HepG2 (cell line): ENCODE results near the gene FBXO44. TPM values are rescaled to one million over a fixed set of nuclear protein-coding genes. Genes with fewer than 3 reads are reported as not detected.

Experiments used
- BORCS8-MEF2B ChIP-seq: sonication (generic); formaldehyde crosslinking; IDR thresholded peaks from 2 replicates; pipeline ENCODE4 v1.8.0; 2022; ENCODE audit warnings: mild to moderate bottlenecking, missing genetic modification reagents
- CCDC6 ChIP-seq: sonication (generic); formaldehyde crosslinking; IDR thresholded peaks from 2 replicates; pipeline ENCODE4 v1.8.1; 2022; ENCODE audit warnings: mild to moderate bottlenecking, missing genetic modification reagents, moderate library complexity
- GABPB1 ChIP-seq: IDR thresholded peaks from 2 replicates; pipeline ENCODE4 v1.6.1; 2016; ENCODE audit warnings: mild to moderate bottlenecking, missing genetic modification reagents, moderate library complexity, missing compliant biosample characterization
- GZF1 ChIP-seq: sonication (generic); formaldehyde crosslinking; IDR thresholded peaks from 2 replicates; pipeline ENCODE4 v1.5.1; 2020; ENCODE audit warnings: mild to moderate bottlenecking, missing genetic modification reagents
- HNRNPLL ChIP-seq: fragments of 200-400 bp; formaldehyde crosslinking; IDR thresholded peaks from 2 replicates; pipeline ENCODE4 v1.6.1; 2017; ENCODE audit warnings: mild to moderate bottlenecking, low read depth, low read length; ENCODE audit not compliant: poor library complexity, severe bottlenecking
- IRF2 ChIP-seq: IDR thresholded peaks from 2 replicates; pipeline ENCODE4 v1.6.1; 2018; ENCODE audit warnings: missing genetic modification reagents, missing compliant biosample characterization
- ISL2 ChIP-seq: sonication (generic); formaldehyde crosslinking; IDR thresholded peaks from 2 replicates; pipeline ENCODE4 v1.5.0; 2020; ENCODE audit warnings: missing genetic modification reagents
- KDM4B ChIP-seq: sonication (generic); formaldehyde crosslinking; IDR thresholded peaks from 2 replicates; pipeline ENCODE4 v1.4.0; 2020; ENCODE audit warnings: missing genetic modification reagents
- MAF1 ChIP-seq: sonication (generic); formaldehyde crosslinking; IDR thresholded peaks from 2 replicates; pipeline ENCODE4 v1.5.0; 2020; ENCODE audit warnings: missing genetic modification reagents, borderline replicate concordance
- SMAD9 ChIP-seq: sonication (generic); formaldehyde crosslinking; IDR thresholded peaks from 2 replicates; pipeline ENCODE4 v1.5.1; 2020; ENCODE audit warnings: mild to moderate bottlenecking, missing genetic modification reagents
- SUZ12 ChIP-seq: fragments of 150-350 bp; IDR thresholded peaks from 2 replicates; pipeline ENCODE4 v1.6.1; 2014; ENCODE audit warnings: low read depth, low read length
- ZBTB38 ChIP-seq: sonication (generic); formaldehyde crosslinking; IDR thresholded peaks from 2 replicates; pipeline ENCODE4 v1.5.1; 2020; ENCODE audit warnings: mild to moderate bottlenecking, missing genetic modification reagents
- ZFX ChIP-seq: sonication (generic); formaldehyde crosslinking; IDR thresholded peaks from 2 replicates; pipeline ENCODE4 v1.4.0; 2020; ENCODE audit warnings: mild to moderate bottlenecking, low read depth, missing genetic modification reagents, moderate library complexity
- ZNF235 ChIP-seq: sonication (generic); formaldehyde crosslinking; IDR thresholded peaks from 2 replicates; pipeline ENCODE4 v1.8.1; 2023; ENCODE audit warnings: mild to moderate bottlenecking, missing genetic modification reagents, borderline replicate concordance
- ZNF253 ChIP-seq: sonication (generic); formaldehyde crosslinking; IDR thresholded peaks from 2 replicates; pipeline ENCODE4 v1.8.0; 2022; ENCODE audit warnings: mild to moderate bottlenecking, missing genetic modification reagents, borderline replicate concordance
- ZNF329 ChIP-seq: sonication (generic); formaldehyde crosslinking; IDR thresholded peaks from 2 replicates; pipeline ENCODE4 v1.9.0; 2021; ENCODE audit warnings: low read depth, mild to moderate bottlenecking, missing genetic modification reagents
- ZNF441 ChIP-seq: sonication (generic); formaldehyde crosslinking; IDR thresholded peaks from 2 replicates; pipeline ENCODE4 v1.7.0; 2021; ENCODE audit warnings: missing genetic modification reagents, borderline replicate concordance
- ZNF543 ChIP-seq: sonication (generic); formaldehyde crosslinking; IDR thresholded peaks from 2 replicates; pipeline ENCODE4 v1.4.0; 2020; ENCODE audit warnings: mild to moderate bottlenecking, missing genetic modification reagents
- ZNF614 ChIP-seq: IDR thresholded peaks from 2 replicates; pipeline ENCODE4 v1.6.1; 2018; ENCODE audit warnings: missing biosample characterization, missing genetic modification reagents, inconsistent platforms, borderline replicate concordance
- ZNF761 ChIP-seq: sonication (generic); formaldehyde crosslinking; conservative IDR thresholded peaks from 2 replicates; pipeline ENCODE4 v1.4.0; 2020; ENCODE audit warnings: mild to moderate bottlenecking, missing genetic modification reagents
- ZSCAN21 ChIP-seq: sonication (generic); formaldehyde crosslinking; IDR thresholded peaks from 2 replicates; pipeline ENCODE4 v1.8.0; 2022; ENCODE audit warnings: mild to moderate bottlenecking, missing genetic modification reagents, moderate library complexity, borderline replicate concordance
- ZSCAN9 ChIP-seq: IDR thresholded peaks from 2 replicates; pipeline ENCODE4 v1.6.1; 2016; ENCODE audit warnings: borderline replicate concordance
- polyA plus RNA-seq, 8 experiments: library from polyadenylated mRNA; depleted of rRNA in 3 of 8; stranded (reverse) in 7 of 8; unstranded in 1 of 8; fragments of >200 nt; fragmentation: Illumina TruSeq in 4 of 8; extraction: Trizol in 4 of 8; gene quantifications; 2 replicates each; pipeline versions ENCODE4 v1.2.1 to v1.2.3, GENCODE V29; 2011 to 2016; ENCODE audit warnings: low read depth in 4 of 8, missing spikeins in 1 of 8, mixed read lengths in 1 of 8; ENCODE audit not compliant: insufficient read depth in 1 of 8
- total RNA-seq, 5 experiments: library from RNA; depleted of rRNA; stranded (reverse); fragments of >200 nt; fragmentation: Illumina TruSeq; extraction: Trizol; gene quantifications; 2 replicates each; pipeline ENCODE4 v1.2.3, GENCODE V29; 2016; ENCODE audit warnings: low read depth in 1 of 5
- TF ChIP-seq, protein P1 (sequence below): sonication (generic); formaldehyde crosslinking; conservative IDR thresholded peaks from 2 replicates; pipeline ENCODE4 v1.4.0; 2020; ENCODE audit warnings: mild to moderate bottlenecking, missing genetic modification reagents, moderate library complexity
- TF ChIP-seq, protein P2 (sequence below): IDR thresholded peaks from 2 replicates; pipeline ENCODE4 v1.6.1; 2016; ENCODE audit warnings: missing compliant biosample characterization, missing genetic modification reagents, borderline replicate concordance
- TF ChIP-seq, protein P3 (sequence below): IDR thresholded peaks from 2 replicates; pipeline ENCODE4 v1.6.1; 2016; ENCODE audit warnings: low read depth

The FBXO44 gene
- total and polyA plus RNA-seq, 2 of the 13 experiments (the other 11 are each of a cell fraction or from before 2014, with no cell fraction given), result 22.4 to 27.9 TPM

DNA sequence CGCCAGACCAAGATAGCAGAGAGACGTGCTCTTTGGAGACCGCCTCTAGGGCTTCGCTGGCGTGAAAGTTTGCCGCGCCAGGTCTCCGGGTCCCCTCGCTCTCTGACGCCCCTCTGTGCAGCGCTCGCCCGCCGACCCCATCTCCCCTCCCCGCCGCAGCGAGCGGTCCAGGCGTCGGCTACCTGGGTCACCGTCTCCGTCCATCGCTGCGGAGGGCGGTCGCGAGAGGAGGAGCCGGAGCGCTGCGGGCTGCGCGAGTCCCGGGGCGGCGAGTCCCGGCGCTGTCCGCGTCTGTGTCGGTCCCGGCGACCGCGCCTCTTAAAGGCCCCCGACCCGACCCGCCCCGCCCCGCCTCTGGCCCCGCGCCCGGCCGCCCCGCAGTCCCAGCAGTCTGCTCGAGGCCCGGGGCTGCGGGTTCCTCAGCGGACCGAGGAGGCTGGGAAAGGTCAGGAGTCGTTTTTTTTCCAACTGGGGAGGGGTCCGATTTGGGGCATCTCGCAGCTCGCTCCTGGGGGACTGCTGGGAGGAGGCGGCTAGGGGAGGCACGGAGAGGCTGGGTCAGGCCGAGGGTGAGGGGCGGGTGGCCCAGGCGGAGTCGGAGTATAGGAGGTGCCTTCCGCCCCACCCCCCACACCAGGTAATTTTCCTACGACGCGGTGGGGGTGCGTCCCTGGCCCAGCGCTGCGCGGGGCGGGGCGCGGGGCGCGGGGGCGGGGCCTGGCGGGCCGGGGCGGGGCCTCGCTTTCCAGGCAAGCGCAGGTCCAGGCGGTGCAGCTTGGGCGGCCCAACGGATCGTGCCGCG is at the start of gene FBXO44, which contains the start of gene FBXO2 (continued):
- TF ChIP-seq ZNF543 (CRISPR knock-in tag) (no peak), GZF1 (CRISPR knock-in tag) (no peak), ZNF441 (CRISPR knock-in tag) (peak; percentile 45; the same call in 1 of the 2 replicates), KDM4B (CRISPR knock-in tag) (0 out of 2 replicates have a peak, but pooled peaks have one; percentile 21), MAF1 (CRISPR knock-in tag) (no peak), ZNF614 (no peak), ZNF253 (peak; percentile 25; the same call in 1 of the 2 replicates), SMAD9 (CRISPR knock-in tag) (no peak), ZSCAN9 (CRISPR knock-in tag) (no peak), SUZ12 (no peak), CCDC6 (peak; percentile 64; the same call in 1 of the 2 replicates), BORCS8-MEF2B (CRISPR knock-in tag) (no peak), ZFX (peak; percentile 50), GABPB1 (CRISPR knock-in tag) (peak; percentile 58), ZSCAN21 (CRISPR knock-in tag) (peak; percentile 48; the same call in 1 of the 2 replicates), ZNF329 (0 out of 2 replicates have a peak, but pooled peaks have one; percentile 76), ISL2 (CRISPR knock-in tag) (no peak), HNRNPLL (peak; percentile 33), ZBTB38 (CRISPR knock-in tag) (no peak; the same call in 1 of the 2 replicates), IRF2 (CRISPR knock-in tag) (0 out of 2 replicates have a peak, but pooled peaks have one; percentile 13), ZNF235 (CRISPR knock-in tag) (no peak), ZNF761 (CRISPR knock-in tag) (no peak)
- TF ChIP-seq, protein P1, sequence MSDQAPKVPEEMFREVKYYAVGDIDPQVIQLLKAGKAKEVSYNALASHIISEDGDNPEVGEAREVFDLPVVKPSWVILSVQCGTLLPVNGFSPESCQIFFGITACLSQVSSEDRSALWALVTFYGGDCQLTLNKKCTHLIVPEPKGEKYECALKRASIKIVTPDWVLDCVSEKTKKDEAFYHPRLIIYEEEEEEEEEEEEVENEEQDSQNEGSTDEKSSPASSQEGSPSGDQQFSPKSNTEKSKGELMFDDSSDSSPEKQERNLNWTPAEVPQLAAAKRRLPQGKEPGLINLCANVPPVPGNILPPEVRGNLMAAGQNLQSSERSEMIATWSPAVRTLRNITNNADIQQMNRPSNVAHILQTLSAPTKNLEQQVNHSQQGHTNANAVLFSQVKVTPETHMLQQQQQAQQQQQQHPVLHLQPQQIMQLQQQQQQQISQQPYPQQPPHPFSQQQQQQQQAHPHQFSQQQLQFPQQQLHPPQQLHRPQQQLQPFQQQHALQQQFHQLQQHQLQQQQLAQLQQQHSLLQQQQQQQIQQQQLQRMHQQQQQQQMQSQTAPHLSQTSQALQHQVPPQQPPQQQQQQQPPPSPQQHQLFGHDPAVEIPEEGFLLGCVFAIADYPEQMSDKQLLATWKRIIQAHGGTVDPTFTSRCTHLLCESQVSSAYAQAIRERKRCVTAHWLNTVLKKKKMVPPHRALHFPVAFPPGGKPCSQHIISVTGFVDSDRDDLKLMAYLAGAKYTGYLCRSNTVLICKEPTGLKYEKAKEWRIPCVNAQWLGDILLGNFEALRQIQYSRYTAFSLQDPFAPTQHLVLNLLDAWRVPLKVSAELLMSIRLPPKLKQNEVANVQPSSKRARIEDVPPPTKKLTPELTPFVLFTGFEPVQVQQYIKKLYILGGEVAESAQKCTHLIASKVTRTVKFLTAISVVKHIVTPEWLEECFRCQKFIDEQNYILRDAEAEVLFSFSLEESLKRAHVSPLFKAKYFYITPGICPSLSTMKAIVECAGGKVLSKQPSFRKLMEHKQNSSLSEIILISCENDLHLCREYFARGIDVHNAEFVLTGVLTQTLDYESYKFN (CRISPR knock-in tag), result 0 out of 2 replicates have a peak, but pooled peaks have one; percentile 10
- TF ChIP-seq, protein P2, sequence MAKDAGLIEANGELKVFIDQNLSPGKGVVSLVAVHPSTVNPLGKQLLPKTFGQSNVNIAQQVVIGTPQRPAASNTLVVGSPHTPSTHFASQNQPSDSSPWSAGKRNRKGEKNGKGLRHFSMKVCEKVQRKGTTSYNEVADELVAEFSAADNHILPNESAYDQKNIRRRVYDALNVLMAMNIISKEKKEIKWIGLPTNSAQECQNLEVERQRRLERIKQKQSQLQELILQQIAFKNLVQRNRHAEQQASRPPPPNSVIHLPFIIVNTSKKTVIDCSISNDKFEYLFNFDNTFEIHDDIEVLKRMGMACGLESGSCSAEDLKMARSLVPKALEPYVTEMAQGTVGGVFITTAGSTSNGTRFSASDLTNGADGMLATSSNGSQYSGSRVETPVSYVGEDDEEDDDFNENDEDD, result no peak
- TF ChIP-seq, protein P3, sequence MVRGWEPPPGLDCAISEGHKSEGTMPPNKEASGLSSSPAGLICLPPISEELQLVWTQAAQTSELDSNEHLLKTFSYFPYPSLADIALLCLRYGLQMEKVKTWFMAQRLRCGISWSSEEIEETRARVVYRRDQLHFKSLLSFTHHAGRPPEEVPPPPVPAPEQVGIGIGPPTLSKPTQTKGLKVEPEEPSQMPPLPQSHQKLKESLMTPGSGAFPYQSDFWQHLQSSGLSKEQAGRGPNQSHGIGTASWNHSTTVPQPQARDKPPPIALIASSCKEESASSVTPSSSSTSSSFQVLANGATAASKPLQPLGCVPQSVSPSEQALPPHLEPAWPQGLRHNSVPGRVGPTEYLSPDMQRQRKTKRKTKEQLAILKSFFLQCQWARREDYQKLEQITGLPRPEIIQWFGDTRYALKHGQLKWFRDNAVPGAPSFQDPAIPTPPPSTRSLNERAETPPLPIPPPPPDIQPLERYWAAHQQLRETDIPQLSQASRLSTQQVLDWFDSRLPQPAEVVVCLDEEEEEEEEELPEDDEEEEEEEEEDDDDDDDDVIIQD (CRISPR knock-in tag), result no peak
